Thyroid gland (tissue), 4 donors: ENCODE data around the gene LSP1.

Experiments used
- CTCF ChIP-seq, 6 experiments: fragments of 200-600 bp in 3 of 6; fragments of 450-650 bp in 3 of 6; sonication (generic) in 3 of 6; IDR thresholded peaks; one replicate each; pipeline ENCODE4 v1.5.1; 2016 to 2019; ENCODE audit warnings: antibody characterized with exemption in 6 of 6, mild to moderate bottlenecking in 2 of 6, inconsistent platforms in 1 of 6, moderate library complexity in 1 of 6
- POLR2A ChIP-seq, 2 donors: fragments of 450-650 bp; IDR thresholded peaks; one replicate each; pipeline ENCODE4 v1.6.1; 2017; ENCODE audit warnings: antibody characterized with exemption in 2 of 2, mild to moderate bottlenecking in 2 of 2, moderate library complexity in 1 of 2

GRCh38 chr11:1868056-1868635 lies 15.3 kb downstream of the LSP1 start:
- TF ChIP-seq CTCF (IDR thresholded peaks at IDR 0.05) (no peak), POLR2A (IDR thresholded peaks at IDR 0.05) (no peak)
